CD4-positive, alpha-beta T cell treated with Interleukin-4 for 4 hours (primary cell): ENCODE data around the gene KLHL21.

ENCODE experiments used
- DNase-seq: peaks from one replicate; pipeline ENCODE4 v3.0.0-alpha.2; 2020

KLHL21 gene

GRCh38 chr1:6546326-6546725 lies 56.3 kb downstream of the KLHL21 start:
- no peak for DNase-seq

DNA sequence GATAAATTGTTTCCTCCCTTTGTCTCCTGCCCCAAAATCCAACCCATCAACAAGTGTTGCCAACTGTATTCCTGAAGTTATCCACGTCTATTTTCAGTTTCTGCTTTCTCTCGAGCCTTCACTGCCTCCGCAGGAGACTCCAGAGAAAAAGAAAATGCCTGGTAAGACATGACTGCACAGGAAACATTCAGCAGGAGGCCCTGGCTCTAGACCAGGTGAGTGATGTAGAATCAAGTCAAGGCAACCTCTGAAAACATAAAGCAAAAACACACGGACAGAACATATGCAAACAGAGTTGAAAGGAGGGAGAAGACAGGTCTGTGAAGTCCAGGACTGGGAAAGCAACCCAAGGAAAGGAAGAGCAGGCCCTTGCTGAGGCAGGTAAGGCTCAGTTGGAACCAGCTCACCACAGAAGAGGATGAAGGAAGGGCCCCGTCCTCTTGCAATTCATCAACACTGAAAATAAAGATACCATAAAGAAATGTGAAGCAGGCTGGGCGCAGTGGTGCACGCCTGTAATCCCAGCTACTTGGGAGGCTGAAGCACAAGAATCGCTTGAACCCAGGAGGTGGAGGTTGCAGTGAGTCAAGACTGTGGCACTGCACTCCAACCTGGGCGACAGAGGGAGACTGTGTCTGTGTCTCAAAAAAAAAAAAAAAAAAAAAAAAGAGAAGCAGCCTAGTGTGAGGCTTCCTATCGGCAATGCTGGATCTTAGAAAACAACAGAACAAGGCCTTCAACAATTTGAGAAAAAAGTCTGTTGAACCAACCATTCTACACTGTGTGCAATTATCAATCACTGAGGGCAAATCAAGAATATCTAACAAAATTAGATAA lies 57.2 kb downstream of the KLHL21 start:
- DNase-seq = peak; percentile 9

- DNase-seq = peak; percentile 38
Measured at GRCh38 chr1:6544831-6545230, 57.8 kb downstream of the KLHL21 start.
